ENCODE results near the gene GSG1.
"Not testable (repeated sequence)": the region's sequence is repeated elsewhere in the genome, so short reads cannot be mapped to it uniquely, and the experiment has no call there.

The GSG1 gene

GRCh38 chr12:13062669-13063068 is 40.8 kb downstream of the GSG1 start:
- no peak overlapping the region for H3K27ac ChIP-seq (replicated peaks)
- no peaks in the 10 kb centered on the region for H3K27me3 ChIP-seq (ENCODE audit: insufficient read depth, poor library complexity, severe bottlenecking)
- no peak for DNase-seq (ENCODE audit: low read depth in 1 of 2, low spot score in 1 of 2)
- TF ChIP-seq POLR2AphosphoS5 (IDR thresholded peaks at IDR 0.05; ENCODE audit: low read depth) (no peak), CTCF (IDR thresholded peaks at IDR 0.05; ENCODE audit: insufficient read depth, low read length) (no peak), REST (IDR thresholded peaks at IDR 0.05; ENCODE audit: insufficient replicate concordance, low read depth) (no peak), SPI1 (IDR thresholded peaks at IDR 0.05; ENCODE audit: borderline replicate concordance, low read depth) (no peak), GABPA (IDR thresholded peaks at IDR 0.05; ENCODE audit: low read depth) (no peak)
- H3K4me3 ChIP-seq (replicated peaks; ENCODE audit: insufficient read depth, low read length) = no peak overlapping the region

- TF ChIP-seq SPI1 (IDR thresholded peaks at IDR 0.05; ENCODE audit: borderline replicate concordance, low read depth) (no peak), CTCF (IDR thresholded peaks at IDR 0.05; ENCODE audit: insufficient read depth, low read length) (no peak), POLR2AphosphoS5 (IDR thresholded peaks at IDR 0.05; ENCODE audit: low read depth) (no peak), REST (IDR thresholded peaks at IDR 0.05; ENCODE audit: insufficient replicate concordance, low read depth) (no peak), GABPA (IDR thresholded peaks at IDR 0.05; ENCODE audit: low read depth) (no peak)
- Histone ChIP-seq H3K27me3 (ENCODE audit: insufficient read depth, poor library complexity, severe bottlenecking) (no peaks in the 10 kb centered on the region), H3K27ac (replicated peaks) (no peak overlapping the region), H3K4me3 (replicated peaks; ENCODE audit: insufficient read depth, low read length) (no peak overlapping the region)
- no peak for DNase-seq (ENCODE audit: low read depth in 1 of 2, low spot score in 1 of 2)
Observed at GRCh38 chr12:13061377-13061776, 42.1 kb downstream of the GSG1 start.

- Histone ChIP-seq H3K27ac (replicated peaks) (no peak overlapping the region), H3K4me3 (replicated peaks; ENCODE audit: insufficient read depth, low read length) (no peak overlapping the region), H3K27me3 (ENCODE audit: insufficient read depth, poor library complexity, severe bottlenecking) (no peaks in the 10 kb centered on the region)
- no peak for DNase-seq (ENCODE audit: low read depth in 1 of 2, low spot score in 1 of 2)
- TF ChIP-seq CTCF (IDR thresholded peaks at IDR 0.05; ENCODE audit: insufficient read depth, low read length) (no peak), REST (IDR thresholded peaks at IDR 0.05; ENCODE audit: insufficient replicate concordance, low read depth) (no peak), GABPA (IDR thresholded peaks at IDR 0.05; ENCODE audit: low read depth) (no peak), SPI1 (IDR thresholded peaks at IDR 0.05; ENCODE audit: borderline replicate concordance, low read depth) (no peak), POLR2AphosphoS5 (IDR thresholded peaks at IDR 0.05; ENCODE audit: low read depth) (no peak)
Observed at GRCh38 chr12:13060581-13060980, 42.9 kb downstream of the GSG1 start.

GRCh38 chr12:13053617-13054016 is 49.9 kb downstream of the GSG1 start:
- DNase-seq (ENCODE audit: low read depth in 1 of 2, low spot score in 1 of 2); H3K27me3 ChIP-seq (ENCODE audit: insufficient read depth, poor library complexity, severe bottlenecking); H3K27ac ChIP-seq (replicated peaks); H3K4me3 ChIP-seq (replicated peaks; ENCODE audit: insufficient read depth, low read length): not testable (repeated sequence)
